Psoas muscle (tissue), 8 donors: ENCODE measurements around the gene CHRNG. TPM values are rescaled to one million over a fixed set of nuclear protein-coding genes. Genes with fewer than 3 reads are reported as not detected.
A peak's percentile ranks its signal among the peaks of the same experiment; 100 is the strongest.

Source experiments
- ATAC-seq, 4 donors: fragments of 200-7000 bp; cut with Tn5 transposase; one replicate each; pipeline ENCODE4 v1.9.1; 2020; ENCODE audit warnings: moderate library complexity in 3 of 4, mild to moderate bottlenecking in 2 of 4
- DNase-seq, 2 donors: peaks; one replicate each; pipeline ENCODE4 v3.0.0-alpha.2; 2020
- H3K27ac ChIP-seq: fragments of 200-600 bp; one replicate; pipeline ENCODE4 v1.8.0; 2022
- H3K27me3 ChIP-seq, 3 donors: fragments of 200-600 bp in 1 of 3; one replicate each; pipeline versions ENCODE4 v1.6.1 to v1.8.0; 2013 to 2022; ENCODE audit warnings: low read length in 2 of 3, mild to moderate bottlenecking in 2 of 3, moderate library complexity in 1 of 3; ENCODE audit not compliant: insufficient read depth in 3 of 3
- H3K36me3 ChIP-seq, 2 donors: fragments of 200-600 bp in 1 of 2; one replicate each; pipeline versions ENCODE4 v1.6.1 to v1.8.0; 2013 to 2022; ENCODE audit warnings: low read depth in 1 of 2, mild to moderate bottlenecking in 1 of 2, moderate library complexity in 1 of 2; ENCODE audit not compliant: insufficient read depth in 1 of 2
- H3K4me1 ChIP-seq: fragments of 200-600 bp; one replicate; pipeline ENCODE4 v1.8.0; 2022
- H3K4me3 ChIP-seq: fragments of 200-600 bp; one replicate; pipeline ENCODE4 v1.8.0; 2022; ENCODE audit warnings: mild to moderate bottlenecking
- H3K9me3 ChIP-seq: fragments of 200-600 bp; one replicate; pipeline ENCODE4 v1.8.0; 2022
- WGBS, 3 donors: extraction: QIAGEN DNeasy Blood & Tissue Kit; methylation state at CpG; one replicate each; pipeline versions ENCODE4 v1.1.6 to v1.1.7; 2013; 5-methylcytosine and 5-hydroxymethylcytosine counted together
- intact Hi-C, 2 donors: fragments of 100-400 bp; cut with DNase I; formaldehyde crosslinking; loops; one replicate each; pipeline versions ENCODE4 v1.11.0 to v1.14.2; 2022
- polyA plus RNA-seq, 3 donors: library from polyadenylated mRNA; stranded (reverse); fragments of 200-250 nt; gene quantifications; one replicate each; pipeline ENCODE4 v1.2.3, GENCODE V29; 2013
- total RNA-seq, 4 donors: library from RNA; stranded (reverse); fragmentation: NEBNext Ultra II Directional in 2 of 4; extraction: Animal tissue kit (Norgen Biotek cat#: 25700) in 2 of 4; gene quantifications; one replicate each; pipeline versions ENCODE4 v1.2.1 to v1.2.4, GENCODE V29; 2021 to 2023
- TF ChIP-seq, protein P1 (sequence below): fragments of 200-600 bp; IDR thresholded peaks from one replicate; pipeline ENCODE4 v1.8.0; 2022; ENCODE audit warnings: antibody characterized with exemption
- donor health status: healthy with polysubstance abuse.
- donor health status: DM: no; HTN: no; CAD: no; lungs with moderate emphysema.
- donor health status: Bipolar disorder and iron deficiency.
- donor health status: healthy.
- donor health status: DM: yes; HTN: yes; CAD: no.
- donor health status: DM: no; HTN: no; CAD: no.
- donor health status: DM: no; HTN: no; CAD: no.
- donor health status: DM: yes; HTN: yes; CAD: no.

CHRNG gene
- total and polyA plus RNA-seq, 7 donors = 0.68 to 94.1 (median 6.9) TPM

GRCh38 chr2:232574674-232575403, 35.3 kb downstream of the CHRNG start:
- peaks cover under 1 to 25% of the 10 kb centered on the region in 2 donors for H3K36me3 ChIP-seq
- H3K27me3 ChIP-seq = no peaks in the 10 kb centered on the region
- DNase-seq (peak; percentile 46 to 88), ATAC-seq (peak; percentile 83 to 87 (median 84))
- H3K9me3 ChIP-seq = no peaks in the 10 kb centered on the region
- peaks cover 44% of the 10 kb centered on the region for H3K4me1 ChIP-seq
- intact Hi-C loops = loop anchor here in 1 of 2 donors (2.0 kb wide), 1 partner anchor 24 kb away; the partner anchor contains the start of genes EIF4E2 and TIGD1
- H3K4me3 ChIP-seq = peak overlapping the region; percentile 67
- TF ChIP-seq, protein P1, sequence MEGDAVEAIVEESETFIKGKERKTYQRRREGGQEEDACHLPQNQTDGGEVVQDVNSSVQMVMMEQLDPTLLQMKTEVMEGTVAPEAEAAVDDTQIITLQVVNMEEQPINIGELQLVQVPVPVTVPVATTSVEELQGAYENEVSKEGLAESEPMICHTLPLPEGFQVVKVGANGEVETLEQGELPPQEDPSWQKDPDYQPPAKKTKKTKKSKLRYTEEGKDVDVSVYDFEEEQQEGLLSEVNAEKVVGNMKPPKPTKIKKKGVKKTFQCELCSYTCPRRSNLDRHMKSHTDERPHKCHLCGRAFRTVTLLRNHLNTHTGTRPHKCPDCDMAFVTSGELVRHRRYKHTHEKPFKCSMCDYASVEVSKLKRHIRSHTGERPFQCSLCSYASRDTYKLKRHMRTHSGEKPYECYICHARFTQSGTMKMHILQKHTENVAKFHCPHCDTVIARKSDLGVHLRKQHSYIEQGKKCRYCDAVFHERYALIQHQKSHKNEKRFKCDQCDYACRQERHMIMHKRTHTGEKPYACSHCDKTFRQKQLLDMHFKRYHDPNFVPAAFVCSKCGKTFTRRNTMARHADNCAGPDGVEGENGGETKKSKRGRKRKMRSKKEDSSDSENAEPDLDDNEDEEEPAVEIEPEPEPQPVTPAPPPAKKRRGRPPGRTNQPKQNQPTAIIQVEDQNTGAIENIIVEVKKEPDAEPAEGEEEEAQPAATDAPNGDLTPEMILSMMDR = no peak
- H3K27ac ChIP-seq = peak overlapping the region; percentile 92
- 29 to 49% (median 33%) methylated on average over 5 of the region's 5 CpGs for WGBS, 3 donors

- H3K27me3 ChIP-seq = no peaks in the 10 kb centered on the region
- peaks cover 0 to 23% of the 10 kb centered on the region in 2 donors for H3K36me3 ChIP-seq
- ATAC-seq (no peak), DNase-seq (no peak)
- no peaks in the 10 kb centered on the region for H3K9me3 ChIP-seq
- H3K4me3 ChIP-seq = peak overlapping the region; percentile 67
- H3K27ac ChIP-seq = peak overlapping the region; percentile 92
- TF ChIP-seq, protein P1 = no peak
- WGBS, 3 donors = 74 to 100% (median 88%) methylated on average over 1 of the region's 1 CpG
- intact Hi-C loops = loop anchor here in 1 of 2 donors (2.0 kb wide), 1 partner anchor 25 kb away; the partner anchor contains the start of genes EIF4E2 and TIGD1
- H3K4me1 ChIP-seq = peaks cover 39% of the 10 kb centered on the region
These were observed 35.9 kb downstream of the CHRNG start for GRCh38 chr2:232575404-232575746.

GRCh38 chr2:232576995-232577394, 37.5 kb downstream of the CHRNG start:
- WGBS, 3 donors = 33 to 81% (median 44%) methylated on average over 2 of the region's 2 CpGs
- intact Hi-C loops = no loop called here
- ATAC-seq = peak in 3 of 4 donors; percentile 25 to 57 (median 41)
- Histone ChIP-seq H3K36me3 (peaks cover 0 to 33% of the 10 kb centered on the region in 2 donors), H3K27ac (peak overlapping the region; percentile 92), H3K4me3 (peak overlapping the region; percentile 67), H3K27me3 (no peaks in the 10 kb centered on the region), H3K9me3 (no peaks in the 10 kb centered on the region), H3K4me1 (peaks cover 26% of the 10 kb centered on the region)
- no peak for DNase-seq
- TF ChIP-seq, protein P1 = no peak

- H3K36me3 ChIP-seq = peaks cover 0 to 33% of the 10 kb centered on the region in 2 donors
- H3K4me3 ChIP-seq = peak overlapping the region; percentile 67
- WGBS, 3 donors = 42 to 77% (median 44%) methylated on average over 2 of the region's 2 CpGs
- no peaks in the 10 kb centered on the region for H3K9me3 ChIP-seq
- DNase-seq (no peak), ATAC-seq (peak in 2 of 4 donors; percentile 20 to 56)
- H3K27me3 ChIP-seq = no peaks in the 10 kb centered on the region
- peaks cover 24% of the 10 kb centered on the region for H3K4me1 ChIP-seq
- intact Hi-C loops = no loop called here
- H3K27ac ChIP-seq = peak overlapping the region; percentile 92
- TF ChIP-seq, protein P1 = no peak
These were observed 38.3 kb downstream of the CHRNG start for GRCh38 chr2:232577841-232578240.
